Measurements from ENCODE around the gene DNAJC8. TPM values are rescaled to one million over a fixed set of nuclear protein-coding genes. Genes with fewer than 3 reads are reported as not detected.

Gene DNAJC8, protein sequence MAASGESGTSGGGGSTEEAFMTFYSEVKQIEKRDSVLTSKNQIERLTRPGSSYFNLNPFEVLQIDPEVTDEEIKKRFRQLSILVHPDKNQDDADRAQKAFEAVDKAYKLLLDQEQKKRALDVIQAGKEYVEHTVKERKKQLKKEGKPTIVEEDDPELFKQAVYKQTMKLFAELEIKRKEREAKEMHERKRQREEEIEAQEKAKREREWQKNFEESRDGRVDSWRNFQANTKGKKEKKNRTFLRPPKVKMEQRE
- 29.3 and 31.7 TPM in 2 replicates for total RNA-seq (2014; rRNA removed; shearing (Covaris generic))

- DNase-seq (ENCODE audit: low spot score) = peak; percentile 93
These were observed at the start of gene DNAJC8 for GRCh38 chr1:28232558-28233263. Gene DNAJC8 (minus strand): TSS chr1:28233029. CDS start chr1:28232998, 31 bp downstream.

- no peak for DNase-seq (ENCODE audit: low spot score)
These were observed 49.0 kb upstream of the DNAJC8 start for GRCh38 chr1:28281608-28282425.

GRCh38 chr1:28280977-28281381 is 48.1 kb upstream of the DNAJC8 start:
- no peak for DNase-seq (ENCODE audit: low spot score)

DNA sequence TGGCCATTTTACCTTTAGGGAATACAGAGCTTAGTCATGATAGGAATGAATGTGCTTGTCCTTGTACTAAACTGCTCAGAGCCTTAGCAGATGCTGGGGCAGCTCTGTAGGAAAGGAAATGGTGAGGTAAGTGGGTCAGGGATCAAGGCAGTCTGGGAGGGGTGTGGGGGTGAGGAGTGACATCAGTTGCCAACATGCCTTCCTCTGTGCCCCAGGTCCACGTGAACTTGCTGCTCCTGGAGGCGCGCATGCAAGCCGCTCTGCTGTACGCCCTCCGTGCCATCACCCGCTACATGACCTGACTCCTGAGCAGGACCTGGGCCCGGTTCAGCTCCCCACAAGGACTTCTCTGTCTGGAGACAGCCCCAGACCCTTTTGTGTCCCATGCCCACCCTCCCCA is 47.7 kb upstream of the DNAJC8 start:
- DNase-seq (ENCODE audit: low spot score) = no peak

DNA sequence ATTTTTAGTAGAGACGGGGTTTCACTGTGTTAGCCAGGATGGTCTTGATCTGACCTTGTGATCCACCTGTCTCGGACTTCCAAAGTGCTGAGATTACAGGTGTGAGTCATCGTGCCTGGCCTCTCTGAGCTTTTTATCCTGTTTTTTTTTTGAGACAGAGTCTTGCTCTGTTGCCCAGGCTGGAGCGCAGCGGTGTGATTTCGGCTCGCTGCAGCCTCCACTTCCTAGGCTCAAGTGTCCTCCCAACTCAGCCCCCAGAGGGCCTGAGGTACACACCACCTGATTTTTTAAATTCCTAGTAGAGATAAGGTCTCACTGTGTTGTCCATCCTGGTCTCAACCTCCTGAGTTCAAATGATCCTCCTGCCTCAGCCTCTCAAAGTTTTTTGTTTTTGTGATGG is 46.9 kb upstream of the DNAJC8 start:
- no peak for DNase-seq (ENCODE audit: low spot score)

GRCh38 chr1:28278763-28279162 is 45.9 kb upstream of the DNAJC8 start:
- DNase-seq (ENCODE audit: low spot score) = no peak

- DNase-seq (ENCODE audit: low spot score) = no peak
These were observed 40.5 kb upstream of the DNAJC8 start for GRCh38 chr1:28273216-28273860.

GRCh38 chr1:28272215-28272852 is 39.5 kb upstream of the DNAJC8 start:
- no peak for DNase-seq (ENCODE audit: low spot score)

- DNase-seq (ENCODE audit: low spot score) = no peak
These were observed 36.7 kb upstream of the DNAJC8 start for GRCh38 chr1:28269529-28269928.

- DNase-seq (ENCODE audit: low spot score) = no peak
These were observed 34.8 kb upstream of the DNAJC8 start for GRCh38 chr1:28267633-28268032.

GRCh38 chr1:28266920-28267322 is 34.1 kb upstream of the DNAJC8 start:
- DNase-seq (ENCODE audit: low spot score) = no peak

DNA sequence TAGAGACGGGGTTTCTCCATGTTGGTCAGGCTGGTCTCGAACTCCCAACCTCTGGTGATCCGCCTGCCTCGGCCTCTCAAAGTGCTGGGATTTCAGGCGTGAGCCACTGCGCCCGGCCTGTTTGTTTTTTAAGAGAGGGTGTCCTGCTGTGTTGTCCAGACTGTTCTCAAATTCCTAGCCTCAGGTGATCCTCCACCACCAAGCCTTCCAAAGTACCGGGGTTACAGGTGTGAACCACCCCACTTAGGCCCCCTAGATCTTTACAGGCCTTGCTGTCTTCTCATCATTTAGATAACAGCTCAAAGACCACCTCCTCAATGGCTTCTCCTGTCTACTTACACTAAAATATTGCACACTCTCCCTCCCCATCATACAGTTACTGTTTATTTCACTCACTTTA is 32.7 kb upstream of the DNAJC8 start:
- no peak for DNase-seq (ENCODE audit: low spot score)

DNA sequence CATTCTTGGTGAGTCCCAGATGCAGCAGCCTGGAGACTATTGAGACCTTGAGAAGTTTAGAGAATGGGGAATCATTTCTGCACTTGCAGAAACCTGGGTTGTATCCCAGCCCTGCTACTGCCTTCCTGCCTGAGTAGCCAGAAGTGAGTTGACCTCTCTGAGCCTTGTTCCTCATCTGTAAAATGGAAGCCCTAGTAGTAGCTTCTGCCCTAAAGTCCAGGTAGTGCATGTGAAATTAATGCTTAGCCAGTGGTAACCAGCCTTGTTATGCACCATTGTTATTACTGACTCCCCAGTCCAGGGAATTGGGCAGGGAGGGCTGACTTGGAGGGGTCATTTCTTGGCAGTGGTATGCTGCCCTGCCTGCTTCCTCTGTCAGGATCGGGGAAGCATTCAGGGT is 32.1 kb upstream of the DNAJC8 start:
- DNase-seq (ENCODE audit: low spot score) = no peak

DNA sequence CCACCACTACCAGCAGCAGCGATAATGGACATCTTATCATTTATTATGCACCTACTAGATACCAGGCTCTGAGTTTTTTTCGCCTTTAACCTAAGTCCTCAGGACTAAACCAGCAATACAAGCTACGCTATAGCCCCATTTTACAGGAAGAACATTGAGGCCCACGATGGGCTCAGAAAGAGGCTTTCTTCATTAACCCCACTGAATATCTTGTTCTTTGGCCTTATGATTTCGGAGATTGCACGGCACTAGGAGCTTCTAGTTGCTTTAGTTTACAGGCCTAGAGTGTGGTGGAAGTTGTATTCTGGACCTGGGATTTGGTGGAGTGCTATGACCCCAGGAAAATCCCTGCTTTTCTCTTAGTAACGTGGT is 28.0 kb upstream of the DNAJC8 start:
- no peak for DNase-seq (ENCODE audit: low spot score)

- peak; percentile 56 for DNase-seq (ENCODE audit: low spot score)
These were observed 27.3 kb upstream of the DNAJC8 start for GRCh38 chr1:28259934-28260802.

DNA sequence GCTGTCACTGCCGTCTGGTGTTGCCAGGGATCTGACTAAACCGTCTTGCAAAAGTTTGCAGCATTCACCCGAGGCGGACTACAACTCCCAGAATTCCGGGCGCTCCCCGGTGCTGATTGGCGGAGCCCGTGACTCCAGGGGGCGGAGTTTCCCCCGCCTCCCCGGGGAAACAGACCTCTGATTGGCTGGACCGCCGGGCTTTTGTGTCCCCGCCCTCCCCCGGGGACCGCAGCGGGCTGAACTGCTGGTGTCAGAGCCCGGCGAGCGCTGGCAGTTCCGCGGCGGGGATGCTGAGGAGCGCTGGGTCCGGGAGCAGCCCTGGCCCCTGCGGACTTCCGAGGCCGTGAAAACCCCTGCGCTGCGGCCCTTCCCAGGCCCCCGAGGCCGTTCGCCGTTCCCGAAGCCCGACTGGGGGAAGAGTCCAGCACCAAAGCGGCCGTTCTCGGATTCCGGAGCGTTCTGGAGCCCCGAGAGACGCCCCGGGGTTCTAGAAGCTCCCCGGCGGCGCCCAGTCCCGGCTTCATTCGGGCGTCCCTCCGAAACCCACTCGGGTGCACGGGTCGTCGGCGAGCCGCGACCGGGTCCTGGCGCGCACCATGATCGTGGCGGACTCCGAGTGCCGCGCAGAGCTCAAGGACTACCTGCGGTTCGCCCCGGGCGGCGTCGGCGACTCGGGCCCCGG is 26.6 kb upstream of the DNAJC8 start, which contains the start of gene SESN2:
Gene SESN2 (plus strand): TSS at position 267 of the 682 bp plus-strand sequence. CDS start 330 bp downstream, at position 597.
- peak; percentile 98 for DNase-seq (ENCODE audit: low spot score)

GRCh38 chr1:28258628-28259251 is 25.9 kb upstream of the DNAJC8 start:
- DNase-seq (ENCODE audit: low spot score) = no peak

GRCh38 chr1:28257736-28258135 is 24.9 kb upstream of the DNAJC8 start:
- no peak for DNase-seq (ENCODE audit: low spot score)

DNA sequence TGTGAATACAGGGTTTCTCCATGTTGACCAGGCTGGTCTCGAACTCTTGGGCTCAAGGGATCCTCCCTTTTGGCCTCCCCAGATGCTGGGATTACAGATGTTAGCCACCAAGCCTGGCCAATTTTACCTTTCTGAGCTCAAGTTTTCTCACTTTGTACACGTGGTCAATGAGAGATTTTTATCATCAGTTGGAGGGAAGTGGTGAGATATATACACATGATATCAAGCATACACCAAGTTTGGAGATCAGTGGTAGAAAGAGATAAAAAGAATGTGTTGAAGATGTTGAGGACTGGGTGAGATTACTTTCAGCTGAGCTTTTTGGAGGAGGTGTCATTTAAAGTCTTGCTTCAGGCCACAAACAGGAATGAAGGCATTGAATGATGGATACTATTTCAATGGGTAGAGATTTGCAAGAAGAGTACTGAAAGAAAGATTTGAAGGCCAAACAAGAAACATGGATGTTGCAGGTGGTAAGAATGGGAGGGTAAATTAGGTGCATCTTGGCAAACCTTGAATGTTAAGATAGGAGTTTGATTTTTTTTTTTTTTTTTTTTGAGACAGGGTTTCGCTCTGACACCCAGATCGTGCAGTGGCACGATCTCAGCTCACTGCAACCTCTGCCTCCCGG is 23.5 kb upstream of the DNAJC8 start:
- DNase-seq (ENCODE audit: low spot score) = no peak

Data from HT-29 (cell line).